Dedifferentiated amniotic fluid mesenchymal stem cell (primary cell): ENCODE data around the gene SH3BP4.
"Not testable (repeated sequence)": the region's sequence is repeated elsewhere in the genome, so short reads cannot be mapped to it uniquely, and the experiment has no call there.

ENCODE experiments used
- DNase-seq: peaks from one replicate; pipeline ENCODE4 v3.0.0-alpha.2; 2016; ENCODE audit errors: extremely low spot score

Gene SH3BP4

GRCh38 chr2:235055891-235056516 lies 104.2 kb downstream of the SH3BP4 start:
- no peak for DNase-seq

- DNase-seq, result no peak
These were observed 105.0 kb downstream of the SH3BP4 start for GRCh38 chr2:235056768-235057167.

GRCh38 chr2:235057616-235058015 lies 105.8 kb downstream of the SH3BP4 start:
- not testable (repeated sequence) for DNase-seq

GRCh38 chr2:235059161-235059560 lies 107.3 kb downstream of the SH3BP4 start:
- no peak for DNase-seq

DNA sequence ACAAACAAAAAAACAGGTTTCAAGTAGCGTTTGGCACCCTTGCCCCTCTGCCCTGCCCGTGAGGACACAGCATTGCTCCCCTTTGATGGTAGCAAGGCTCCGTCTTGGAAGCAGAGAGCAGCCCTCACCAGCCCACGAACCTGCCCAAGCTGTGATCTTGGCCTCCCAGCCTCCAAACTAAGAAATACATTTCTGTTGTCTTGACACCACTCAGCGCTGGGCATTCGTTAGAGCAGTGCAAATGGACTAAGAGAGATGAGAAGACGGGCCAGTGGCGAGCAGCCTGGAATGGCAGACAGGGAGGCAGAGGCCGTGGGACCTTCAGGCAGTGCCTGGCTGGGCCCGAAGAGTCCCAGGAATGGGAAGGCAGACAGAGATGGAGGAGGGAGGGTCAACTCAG lies 109.8 kb downstream of the SH3BP4 start:
- no peak for DNase-seq

DNA sequence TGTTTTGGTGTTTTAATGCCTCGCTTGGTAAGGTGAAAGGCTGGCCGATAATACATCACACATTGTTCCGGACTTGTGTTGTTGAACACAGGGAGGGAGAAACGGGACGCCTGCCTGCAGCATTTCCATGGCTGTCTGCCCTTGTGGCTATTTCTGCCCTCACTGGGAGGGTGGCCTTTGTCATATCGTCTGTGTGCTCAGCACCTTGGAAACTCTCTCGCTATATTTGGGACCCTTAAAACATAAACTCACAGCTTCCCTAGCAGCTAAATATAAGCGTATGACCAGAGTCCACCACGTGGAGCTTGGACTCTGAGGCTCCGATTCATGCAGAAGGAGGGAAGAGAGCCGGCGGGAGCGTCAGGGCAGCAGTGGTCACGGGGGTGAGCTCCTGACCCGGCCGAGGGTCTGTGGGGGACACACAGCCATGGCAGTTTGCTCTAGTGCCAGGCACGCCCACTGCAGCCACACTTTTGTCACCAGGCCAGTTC lies 111.7 kb downstream of the SH3BP4 start:
- DNase-seq, result no peak

GRCh38 chr2:235064976-235065375 lies 113.2 kb downstream of the SH3BP4 start:
- no peak for DNase-seq

DNA sequence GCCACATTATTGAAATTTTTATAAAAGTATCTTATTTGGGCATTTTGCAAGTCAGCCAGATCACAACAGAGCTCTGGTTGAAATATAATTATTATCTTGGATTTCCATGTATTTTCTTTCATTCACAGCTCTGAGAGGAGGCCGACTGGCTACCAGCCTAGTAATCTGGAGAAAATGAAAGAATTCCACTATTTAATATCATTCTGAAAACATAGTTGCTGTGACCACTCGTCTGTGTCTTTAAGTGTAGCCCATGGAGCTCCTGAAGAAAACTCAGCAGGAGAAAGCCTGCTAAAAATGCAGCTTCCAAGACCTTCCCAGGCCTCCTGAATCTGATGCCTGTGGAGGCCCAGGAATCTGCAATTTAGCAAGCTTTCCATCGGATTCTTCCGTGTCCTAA lies 114.7 kb downstream of the SH3BP4 start:
- DNase-seq, result no peak

DNA sequence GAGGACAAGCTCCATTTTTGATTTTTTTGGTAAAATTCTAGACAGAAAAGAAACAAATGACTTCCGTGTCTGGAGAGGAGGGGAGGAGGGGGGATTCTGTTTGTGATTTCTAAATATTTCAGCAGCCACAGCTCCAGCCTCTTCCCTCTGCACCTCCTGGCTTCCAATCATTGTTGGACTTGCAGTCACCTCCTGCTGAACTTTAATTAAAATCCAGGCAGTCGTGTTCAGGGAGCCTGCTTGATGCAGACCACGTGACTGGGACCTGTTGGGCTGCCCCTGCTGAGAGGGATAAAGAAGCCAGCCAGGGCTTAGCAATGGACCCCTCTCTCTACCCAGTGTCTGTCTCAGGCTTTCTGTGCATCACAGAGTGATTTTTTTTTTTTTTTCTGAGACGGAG lies 115.1 kb downstream of the SH3BP4 start:
- DNase-seq, result no peak

DNA sequence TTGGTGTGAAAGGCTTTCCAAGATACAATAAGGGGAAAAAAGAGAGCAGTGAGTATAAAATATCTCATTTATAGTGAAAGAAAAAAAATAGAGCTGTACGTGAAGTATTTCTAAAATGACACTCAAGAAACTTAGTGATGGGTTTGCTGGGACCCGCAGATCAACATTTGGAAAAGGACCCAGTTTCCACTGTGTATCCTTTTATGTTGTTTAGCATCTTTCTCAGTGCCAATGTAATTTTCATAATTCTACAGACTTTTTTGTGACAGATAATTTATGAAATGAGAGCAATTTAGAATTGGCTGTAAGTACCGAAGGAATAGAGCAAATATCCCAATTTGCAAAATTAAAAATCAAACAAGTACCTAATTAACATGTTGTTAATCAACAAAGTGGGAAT lies 116.9 kb downstream of the SH3BP4 start:
- DNase-seq, result no peak

GRCh38 chr2:235070063-235070706 lies 118.4 kb downstream of the SH3BP4 start:
- DNase-seq, result no peak

GRCh38 chr2:235073868-235074413 lies 122.1 kb downstream of the SH3BP4 start:
- DNase-seq, result no peak

- no peak for DNase-seq
These were observed 125.2 kb downstream of the SH3BP4 start for GRCh38 chr2:235077046-235077445.

DNA sequence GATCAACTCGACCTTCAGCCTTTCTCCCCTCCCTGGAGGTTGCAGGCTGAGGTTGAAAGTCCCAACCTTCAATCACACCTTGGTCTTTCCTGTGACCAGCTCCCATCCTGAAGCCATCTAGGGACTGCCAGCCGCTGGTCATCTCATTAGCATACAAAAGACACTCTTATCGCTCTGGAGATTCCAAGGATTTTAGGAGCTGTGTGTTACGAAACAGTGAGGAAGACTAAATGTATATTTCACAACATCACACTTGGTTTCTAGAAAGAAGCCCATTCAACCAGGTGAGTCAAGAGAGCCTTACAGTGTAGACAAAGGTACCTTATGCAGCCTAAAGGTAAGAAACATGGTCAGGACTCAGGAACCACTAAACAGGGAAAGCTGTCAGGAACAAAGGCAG lies 126.4 kb downstream of the SH3BP4 start:
- DNase-seq, result no peak

DNA sequence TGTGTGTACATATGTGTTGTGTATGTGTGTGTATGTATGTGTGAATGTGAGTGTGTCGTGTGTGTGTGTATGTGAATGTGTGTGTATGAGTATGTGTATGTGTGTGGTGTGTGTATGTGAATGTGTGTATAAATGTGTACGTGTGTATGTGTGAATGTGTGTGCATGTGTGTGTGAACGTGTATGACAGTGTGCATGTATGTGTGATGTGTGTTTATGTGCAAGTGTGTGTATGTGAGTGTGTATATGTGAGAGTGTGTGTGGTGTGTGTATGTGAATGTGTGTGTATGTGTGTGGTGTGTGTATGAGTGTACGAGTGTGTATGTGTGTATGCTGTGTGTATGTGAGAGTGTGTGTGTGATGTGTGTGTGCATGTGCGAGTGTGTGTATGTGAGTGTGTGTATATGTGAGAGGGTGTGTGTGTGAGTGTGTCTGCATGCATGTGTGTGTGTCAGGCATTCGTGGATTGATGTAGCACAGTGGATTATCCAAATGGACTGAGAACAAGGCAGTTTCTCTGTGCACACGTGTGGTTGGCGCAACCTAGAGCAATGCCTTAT lies 127.2 kb downstream of the SH3BP4 start:
- no peak for DNase-seq

DNA sequence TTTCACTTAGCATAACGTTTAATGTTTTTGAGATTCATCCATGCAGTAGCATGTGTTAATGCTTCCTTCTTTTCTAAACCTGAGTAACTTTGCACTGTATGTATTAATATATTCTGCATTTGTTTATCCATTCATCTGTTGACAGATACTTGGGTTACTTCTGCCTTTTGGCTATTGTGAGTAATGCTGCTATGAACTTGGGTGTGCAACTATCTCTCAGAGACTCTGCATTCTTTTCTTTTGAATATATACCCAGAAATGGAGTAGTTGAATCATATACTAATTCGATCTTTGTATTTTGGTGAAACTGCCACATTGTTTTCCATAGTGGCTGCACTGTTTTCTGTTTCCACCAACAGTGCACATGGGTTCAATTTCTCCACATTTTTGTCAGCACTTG lies 128.3 kb downstream of the SH3BP4 start:
- peak; percentile 34 for DNase-seq

DNA sequence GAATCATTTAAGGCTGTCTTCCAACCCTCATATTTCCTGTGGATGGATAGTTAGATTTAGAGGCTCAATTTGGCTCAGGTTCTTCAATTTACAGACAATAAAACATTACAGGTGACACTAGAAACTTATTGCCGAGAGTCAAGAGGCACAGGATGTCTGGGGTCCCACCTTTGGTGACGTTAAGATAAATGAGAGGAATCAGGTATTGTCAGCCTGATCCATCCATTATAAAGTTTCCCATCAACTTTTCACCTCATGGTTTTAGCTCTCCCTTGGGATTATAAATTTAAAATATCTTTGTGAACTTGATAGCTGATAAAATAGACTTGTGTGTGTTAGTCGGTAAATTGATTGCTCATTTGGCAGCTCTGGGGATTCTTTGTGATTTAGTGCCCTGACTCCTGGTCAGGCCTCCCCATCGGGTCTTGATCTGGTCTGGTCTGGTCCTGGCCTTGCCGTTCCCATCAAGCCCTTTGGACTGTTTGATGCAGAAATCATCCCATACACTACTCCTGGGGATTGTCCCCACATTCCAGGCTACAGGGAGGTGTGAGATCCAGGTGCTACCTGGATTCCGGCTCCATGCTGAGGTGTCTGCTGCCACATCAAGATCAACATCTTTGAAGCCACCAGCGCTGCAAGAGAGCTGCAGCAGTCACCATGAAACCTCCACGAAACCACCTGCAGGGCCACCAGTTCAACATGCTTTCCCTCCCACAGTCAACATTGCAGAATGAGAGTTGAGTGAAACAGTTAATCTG lies 130.9 kb downstream of the SH3BP4 start:
- no peak for DNase-seq

- no peak for DNase-seq
These were observed 132.0 kb downstream of the SH3BP4 start for GRCh38 chr2:235083822-235084221.

GRCh38 chr2:235084424-235084823 lies 132.6 kb downstream of the SH3BP4 start:
- DNase-seq, result no peak

- DNase-seq, result no peak
These were observed 133.7 kb downstream of the SH3BP4 start for GRCh38 chr2:235085476-235085875.

GRCh38 chr2:235086481-235087184 lies 134.8 kb downstream of the SH3BP4 start:
- no peak for DNase-seq
